HCT116 (cell line): ENCODE measurements around the gene UBE2E2. TPM values are rescaled to one million over a fixed set of nuclear protein-coding genes. Genes with fewer than 3 reads are reported as not detected.

Source experiments
- ATAC-seq: fragments of 200-7000 bp; cut with Tn5 transposase; 2 replicates; pipeline ENCODE4 v1.9.1; 2020; ENCODE audit warnings: mild to moderate bottlenecking, moderate library complexity
- BruUV-seq: library from RNA; stranded (reverse); fragments of 400-500 nt; replicated peaks from 2 replicates; lab custom pipeline; 2021; lab: Mats Ljungman, UMichigan
- CTCF ChIA-PET: fragments of 300-600 bp; sonication (Branson Sonifier 250); formaldehyde crosslinking; loops from one replicate; lab custom pipeline; 2021; ENCODE audit warnings: antibody characterized with exemption; lab: Charles Lee
- POLR2A ChIA-PET: fragments of 300-600, 350-600 bp; sonication (Branson Sonifier 250); formaldehyde crosslinking; loops from one replicate; lab custom pipeline; 2021; ENCODE audit warnings: antibody characterized with exemption; lab: Charles Lee
- RAD21 ChIA-PET, 2 experiments: fragments of 300-600 bp; sonication (Branson Sonifier 250); formaldehyde crosslinking; loops; one replicate each; lab custom pipeline; 2023; ENCODE audit warnings: low total read pairs in 2 of 2; ENCODE audit not compliant: uncharacterized antibody in 2 of 2, unreplicated experiment in 2 of 2, low non-redundant PET in 1 of 2; lab: Charles Lee
- DNase-seq: peaks from one replicate; pipeline ENCODE4 v3.0.0-alpha.2; 2010; ENCODE audit warnings: low read depth, low spot score
- H2AFZ ChIP-seq: fragments of 200-600 bp; shearing (Covaris generic), sonication (generic); 2 replicates; pipeline ENCODE4 v1.6.1; 2017; ENCODE audit warnings: low read depth, mixed run types, mixed read lengths, antibody characterized with exemption, low read length; ENCODE audit not compliant: poor library complexity, severe bottlenecking
- H3K27ac ChIP-seq: 2 replicates; pipeline ENCODE4 v1.5.1; 2012; ENCODE audit warnings: low read depth, low read length
- H3K27me3 ChIP-seq: fragments of 200-600 bp; sonication (generic); 2 replicates; pipeline ENCODE4 v1.6.1; 2016; ENCODE audit warnings: mixed run types, low read length, mixed read lengths; ENCODE audit not compliant: insufficient read depth
- H3K36me3 ChIP-seq, 2 experiments: fragments of 200-500 bp in 1 of 2; fragments of 200-600 bp in 1 of 2; sonication (Bioruptor generic) in 1 of 2; sonication (generic) in 1 of 2; 2 replicates each; pipeline versions ENCODE4 v1.5.1 to v1.6.1; 2014 to 2016; ENCODE audit warnings: low read length in 2 of 2, inconsistent platforms in 1 of 2, mixed read lengths in 1 of 2, mixed run types in 1 of 2; ENCODE audit not compliant: insufficient read depth in 2 of 2, control insufficient read depth in 1 of 2
- H3K4me1 ChIP-seq, 2 experiments: fragments of 200-600 bp in 1 of 2; sonication (generic) in 1 of 2; 2 replicates each; pipeline versions ENCODE4 v1.5.1 to v1.6.1; 2012 to 2017; ENCODE audit warnings: low read length in 2 of 2, inconsistent platforms in 1 of 2, mild to moderate bottlenecking in 1 of 2, mixed read lengths in 1 of 2, mixed run types in 1 of 2, moderate library complexity in 1 of 2; ENCODE audit not compliant: insufficient read depth in 2 of 2, control insufficient read depth in 1 of 2
- H3K4me2 ChIP-seq: fragments of 200-600 bp; sonication (generic); 2 replicates; pipeline ENCODE4 v1.6.1; 2017; ENCODE audit warnings: mixed run types, low read length, mixed read lengths
- H3K4me3 ChIP-seq, 2 experiments: fragments of 200-600 bp in 1 of 2; sonication (generic) in 1 of 2; replicated peaks in 1 of 2; 2 replicates each; pipeline ENCODE4 v1.5.1; 2011 to 2016; ENCODE audit warnings: low read length in 2 of 2, control low read depth in 1 of 2, low read depth in 1 of 2, mild to moderate bottlenecking in 1 of 2, mixed read lengths in 1 of 2, mixed run types in 1 of 2
- H3K79me2 ChIP-seq: fragments of 200-600 bp; sonication (generic); 2 replicates; pipeline ENCODE4 v1.6.1; 2017; ENCODE audit warnings: mild to moderate bottlenecking, mixed run types, low read length, moderate library complexity, mixed read lengths; ENCODE audit not compliant: insufficient read depth
- H3K9ac ChIP-seq: fragments of 200-600 bp; sonication (generic); 2 replicates; pipeline ENCODE4 v1.6.1; 2016; ENCODE audit warnings: low read length, mixed read lengths
- H3K9me2 ChIP-seq: fragments of 200-600 bp; sonication (generic), shearing (Covaris generic); 2 replicates; pipeline ENCODE4 v1.6.1; 2017; ENCODE audit warnings: mixed run types, mild to moderate bottlenecking, moderate library complexity; ENCODE audit not compliant: insufficient read depth
- H3K9me3 ChIP-seq, 2 experiments: fragments of 200-500 bp in 1 of 2; fragments of 200-600 bp in 1 of 2; sonication (Bioruptor generic) in 1 of 2; sonication (generic) in 1 of 2; 2 replicates each; pipeline ENCODE4 v1.6.1; 2014 to 2017; ENCODE audit warnings: low read length in 2 of 2, mixed read lengths in 2 of 2, inconsistent platforms in 1 of 2, low read depth in 1 of 2, mild to moderate bottlenecking in 1 of 2, mixed run types in 1 of 2, moderate library complexity in 1 of 2; ENCODE audit not compliant: control insufficient read depth in 1 of 2, insufficient read depth in 1 of 2
- H4K20me1 ChIP-seq: fragments of 200-600 bp; sonication (generic), shearing (Covaris generic); 2 replicates; pipeline ENCODE4 v1.6.1; 2017; ENCODE audit warnings: mixed run types, mild to moderate bottlenecking, moderate library complexity; ENCODE audit not compliant: insufficient read depth
- ATF3 ChIP-seq: IDR thresholded peaks from 2 replicates; pipeline ENCODE4 v1.6.1; 2012
- CTCF ChIP-seq, 3 experiments: fragments of 200-600 bp in 1 of 3; sonication (generic) in 1 of 3; IDR thresholded peaks in 2 of 3; conservative IDR thresholded peaks in 1 of 3; 2 replicates each; pipeline ENCODE4 v1.5.1; 2012 to 2017; ENCODE audit warnings: low read depth in 2 of 3, low read length in 2 of 3, antibody characterized with exemption in 1 of 3, borderline replicate concordance in 1 of 3, control low read depth in 1 of 3, mild to moderate bottlenecking in 1 of 3, mixed read lengths in 1 of 3, mixed run types in 1 of 3, moderate library complexity in 1 of 3; ENCODE audit not compliant: insufficient read depth in 1 of 3
- EZH2 ChIP-seq: fragments of 200-600 bp; sonication (generic); IDR thresholded peaks from 2 replicates; pipeline ENCODE4 v1.6.1; 2017; ENCODE audit warnings: antibody characterized with exemption, mixed run types
- EZH2phosphoT487 ChIP-seq: fragments of 200-600 bp; IDR thresholded peaks from 2 replicates; pipeline ENCODE4 v1.6.1; 2018; ENCODE audit warnings: antibody characterized with exemption, borderline replicate concordance
- REST ChIP-seq: IDR thresholded peaks from 2 replicates; pipeline ENCODE4 v1.6.1; 2012; ENCODE audit warnings: low read depth
- SIN3A ChIP-seq: IDR thresholded peaks from 2 replicates; pipeline ENCODE4 v1.6.1; 2012; ENCODE audit warnings: low read depth
- YY1 ChIP-seq: IDR thresholded peaks from 2 replicates; pipeline ENCODE4 v1.6.1; 2011; ENCODE audit warnings: low read length, low read depth, moderate library complexity, mild to moderate bottlenecking; ENCODE audit not compliant: insufficient replicate concordance; ENCODE audit errors: extremely low read depth
- ZNF274 ChIP-seq: fragments of 200-500 bp; sonication (Bioruptor generic); IDR thresholded peaks from 2 replicates; pipeline ENCODE4 v1.6.1; 2014; ENCODE audit warnings: mild to moderate bottlenecking, low read depth, low read length, inconsistent platforms
- intact Hi-C: fragments of 100-400 bp; cut with micrococcal nuclease; formaldehyde crosslinking; loops from 2 replicates; pipeline ENCODE4 v1.10.0; 2022
- total RNA-seq: library from RNA; stranded (reverse); gene quantifications from one replicate; pipeline ENCODE4 v1.2.1, GENCODE V29; 2021; ENCODE audit not compliant: unreplicated experiment
- TF ChIP-seq, protein P1 (sequence below): IDR thresholded peaks from 2 replicates; pipeline ENCODE4 v1.6.1; 2011; ENCODE audit warnings: mild to moderate bottlenecking, low read length, moderate library complexity; ENCODE audit not compliant: insufficient replicate concordance; ENCODE audit errors: extremely low read depth

Gene UBE2E2
- total RNA-seq, 1 experiment from 2014 or later: 21.4 TPM

DNA sequence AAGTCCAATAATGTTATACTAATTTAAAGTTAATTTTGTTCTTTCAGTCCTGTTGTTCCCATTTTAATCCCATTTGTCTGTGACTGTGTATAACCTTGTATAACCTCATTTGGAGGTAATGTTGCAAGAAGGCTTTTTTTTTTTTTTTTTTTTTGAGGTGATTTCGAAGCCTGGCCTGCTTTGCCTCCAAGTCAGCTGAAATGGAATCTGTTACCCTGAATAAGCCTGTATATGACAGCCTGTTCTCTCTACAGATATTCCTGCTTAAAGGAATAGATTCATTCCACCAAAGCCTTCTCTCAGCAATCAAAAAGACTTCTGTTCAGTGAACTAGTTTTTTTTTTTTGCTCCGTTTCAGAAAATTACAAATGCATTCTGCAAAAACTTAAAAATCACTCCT is 330.9 kb downstream of the UBE2E2 start:
- H3K9ac ChIP-seq: no peak overlapping the region
- RAD21 ChIA-PET: no interaction called here
- BruUV-seq: no TSS peak

More for the DNA sequence above, 330.9 kb downstream of the UBE2E2 start:
- ATAC-seq (no peak), DNase-seq (no peak)
- no peak overlapping the region for H3K4me3 ChIP-seq
- no peaks in the 10 kb centered on the region for H4K20me1 ChIP-seq
- no peaks in the 10 kb centered on the region for H3K36me3 ChIP-seq
- no peaks in the 10 kb centered on the region for H3K4me1 ChIP-seq
- intact Hi-C loops: no loop called here
- H3K27ac ChIP-seq: no peak overlapping the region
- ChIA-PET POLR2A (no interaction called here), CTCF (no interaction called here)
- no peak overlapping the region for H3K4me2 ChIP-seq
- no peaks in the 10 kb centered on the region for H3K9me2 ChIP-seq
- no peaks in the 10 kb centered on the region for H3K79me2 ChIP-seq
- no peak overlapping the region for H2AFZ ChIP-seq
- TF ChIP-seq CTCF (IDR thresholded peaks at IDR 0.05 in 2 of 3, conservative IDR thresholded peaks at IDR 0.05 in 1 of 3; ENCODE audit: borderline replicate concordance in 1 of 3, insufficient read depth in 1 of 3, low read depth in 2 of 3, low read length in 2 of 3) (no peak), REST (no peak), EZH2 (no peak), ATF3 (no peak), YY1 (no peak), ZNF274 (no peak), SIN3A (no peak), EZH2phosphoT487 (no peak)
- TF ChIP-seq, protein P1, sequence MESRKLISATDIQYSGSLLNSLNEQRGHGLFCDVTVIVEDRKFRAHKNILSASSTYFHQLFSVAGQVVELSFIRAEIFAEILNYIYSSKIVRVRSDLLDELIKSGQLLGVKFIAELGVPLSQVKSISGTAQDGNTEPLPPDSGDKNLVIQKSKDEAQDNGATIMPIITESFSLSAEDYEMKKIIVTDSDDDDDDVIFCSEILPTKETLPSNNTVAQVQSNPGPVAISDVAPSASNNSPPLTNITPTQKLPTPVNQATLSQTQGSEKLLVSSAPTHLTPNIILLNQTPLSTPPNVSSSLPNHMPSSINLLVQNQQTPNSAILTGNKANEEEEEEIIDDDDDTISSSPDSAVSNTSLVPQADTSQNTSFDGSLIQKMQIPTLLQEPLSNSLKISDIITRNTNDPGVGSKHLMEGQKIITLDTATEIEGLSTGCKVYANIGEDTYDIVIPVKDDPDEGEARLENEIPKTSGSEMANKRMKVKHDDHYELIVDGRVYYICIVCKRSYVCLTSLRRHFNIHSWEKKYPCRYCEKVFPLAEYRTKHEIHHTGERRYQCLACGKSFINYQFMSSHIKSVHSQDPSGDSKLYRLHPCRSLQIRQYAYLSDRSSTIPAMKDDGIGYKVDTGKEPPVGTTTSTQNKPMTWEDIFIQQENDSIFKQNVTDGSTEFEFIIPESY: no peak
- H3K9me3 ChIP-seq: no peaks in the 10 kb centered on the region
- no peaks in the 10 kb centered on the region for H3K27me3 ChIP-seq
